ENCODE measurements around the gene POU6F1. TPM values are rescaled to one million over a fixed set of nuclear protein-coding genes. Genes with fewer than 3 reads are reported as not detected.

The POU6F1 gene
- total RNA-seq, 1 donor from 2014 or later, result 5.5 TPM

GRCh38 chr12:51202718-51203117 lies 15.1 kb downstream of the POU6F1 start:
- Mint-ChIP-seq H3K36me3 (ENCODE audit: low read depth) (no peaks in the 10 kb centered on the region), H3K9me3 (no peaks in the 10 kb centered on the region), H3K4me3 (ENCODE audit: low read depth) (no peak overlapping the region), H3K27ac (peak overlapping the region; percentile 39), H3K4me1 (ENCODE audit: low read depth) (peaks cover 7% of the 10 kb centered on the region), H3K27me3 (ENCODE audit: low read depth) (no peaks in the 10 kb centered on the region)
- intact Hi-C loops (cut with micrococcal nuclease), result no loop called here
- no peak for DNase-seq (ENCODE audit: low spot score)

GRCh38 chr12:51200806-51201205 lies 17.1 kb downstream of the POU6F1 start:
- no peaks in the 10 kb centered on the region for H3K9me3 Mint-ChIP-seq

DNA sequence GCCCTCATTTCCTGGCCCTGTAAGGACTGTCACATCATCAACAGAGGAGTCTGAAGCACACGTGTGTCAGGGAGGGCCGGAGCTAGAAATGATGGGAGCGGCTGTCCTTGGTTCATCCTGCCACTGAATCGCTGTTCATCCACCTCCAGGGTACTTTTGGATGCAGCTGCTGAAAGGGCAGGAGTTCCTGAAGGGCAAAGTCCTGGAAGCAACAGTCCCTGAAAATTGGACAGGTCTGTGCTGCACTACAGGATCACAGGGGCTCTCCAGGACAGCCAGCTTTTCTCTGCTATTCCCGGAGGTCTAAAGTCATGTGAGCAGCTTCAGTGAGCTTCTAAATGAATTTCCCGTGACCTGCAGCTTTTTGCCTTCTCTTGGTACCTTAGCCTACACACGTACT lies 17.7 kb downstream of the POU6F1 start:
- no peaks in the 10 kb centered on the region for H3K36me3 Mint-ChIP-seq (ENCODE audit: low read depth)
- H3K27me3 Mint-ChIP-seq (ENCODE audit: low read depth), result no peaks in the 10 kb centered on the region
- no peaks in the 10 kb centered on the region for H3K9me3 Mint-ChIP-seq
- H3K4me3 Mint-ChIP-seq (ENCODE audit: low read depth), result no peak overlapping the region
- DNase-seq (ENCODE audit: low spot score), result no peak
- intact Hi-C loops (cut with micrococcal nuclease), result no loop called here
- peaks cover 7% of the 10 kb centered on the region for H3K4me1 Mint-ChIP-seq (ENCODE audit: low read depth)
- H3K27ac Mint-ChIP-seq, result no peak overlapping the region

More at GRCh38 chr12:51200806-51201205, 17.1 kb downstream of the POU6F1 start:
- Mint-ChIP-seq H3K27me3 (ENCODE audit: low read depth) (no peaks in the 10 kb centered on the region), H3K27ac (no peak overlapping the region), H3K4me3 (ENCODE audit: low read depth) (no peak overlapping the region), H3K36me3 (ENCODE audit: low read depth) (no peaks in the 10 kb centered on the region), H3K4me1 (ENCODE audit: low read depth) (peaks cover 7% of the 10 kb centered on the region)
- intact Hi-C loops (cut with micrococcal nuclease), result no loop called here
- no peak for DNase-seq (ENCODE audit: low spot score)

DNA sequence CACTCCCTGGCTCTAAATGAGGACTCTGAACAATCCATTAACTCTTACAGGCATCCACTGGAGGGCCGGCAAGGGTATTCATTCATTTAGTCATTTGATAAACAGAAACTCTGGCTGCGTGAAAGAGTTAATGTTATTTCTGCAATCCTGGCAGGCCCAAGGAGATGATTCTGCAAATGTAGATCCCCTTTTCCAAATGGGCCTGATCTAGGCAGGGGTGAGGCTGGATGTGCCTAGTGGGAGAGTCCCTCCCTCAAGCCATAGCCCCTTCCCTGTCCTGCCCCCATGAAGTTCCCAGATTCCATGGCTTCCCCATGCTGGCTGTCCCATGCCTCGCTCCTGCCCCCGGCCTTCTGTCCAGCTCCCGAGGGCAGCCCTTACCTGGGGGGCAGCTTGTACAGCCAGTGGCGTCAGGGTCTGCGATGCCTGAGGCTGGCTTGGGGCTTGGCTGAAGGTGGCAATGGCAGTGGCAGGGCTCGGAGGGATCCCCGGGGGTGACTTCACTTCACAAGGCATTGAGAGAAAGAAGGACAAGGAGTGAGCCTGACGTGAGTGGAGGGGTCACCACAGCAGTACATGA lies 18.4 kb downstream of the POU6F1 start:
- DNase-seq (ENCODE audit: low spot score), result no peak
- no peak overlapping the region for H3K27ac Mint-ChIP-seq
- peaks cover 7% of the 10 kb centered on the region for H3K4me1 Mint-ChIP-seq (ENCODE audit: low read depth)
- H3K9me3 Mint-ChIP-seq, result no peaks in the 10 kb centered on the region
- H3K4me3 Mint-ChIP-seq (ENCODE audit: low read depth), result no peak overlapping the region
- no peaks in the 10 kb centered on the region for H3K27me3 Mint-ChIP-seq (ENCODE audit: low read depth)
- no peaks in the 10 kb centered on the region for H3K36me3 Mint-ChIP-seq (ENCODE audit: low read depth)
- intact Hi-C loops (cut with micrococcal nuclease), result no loop called here

DNA sequence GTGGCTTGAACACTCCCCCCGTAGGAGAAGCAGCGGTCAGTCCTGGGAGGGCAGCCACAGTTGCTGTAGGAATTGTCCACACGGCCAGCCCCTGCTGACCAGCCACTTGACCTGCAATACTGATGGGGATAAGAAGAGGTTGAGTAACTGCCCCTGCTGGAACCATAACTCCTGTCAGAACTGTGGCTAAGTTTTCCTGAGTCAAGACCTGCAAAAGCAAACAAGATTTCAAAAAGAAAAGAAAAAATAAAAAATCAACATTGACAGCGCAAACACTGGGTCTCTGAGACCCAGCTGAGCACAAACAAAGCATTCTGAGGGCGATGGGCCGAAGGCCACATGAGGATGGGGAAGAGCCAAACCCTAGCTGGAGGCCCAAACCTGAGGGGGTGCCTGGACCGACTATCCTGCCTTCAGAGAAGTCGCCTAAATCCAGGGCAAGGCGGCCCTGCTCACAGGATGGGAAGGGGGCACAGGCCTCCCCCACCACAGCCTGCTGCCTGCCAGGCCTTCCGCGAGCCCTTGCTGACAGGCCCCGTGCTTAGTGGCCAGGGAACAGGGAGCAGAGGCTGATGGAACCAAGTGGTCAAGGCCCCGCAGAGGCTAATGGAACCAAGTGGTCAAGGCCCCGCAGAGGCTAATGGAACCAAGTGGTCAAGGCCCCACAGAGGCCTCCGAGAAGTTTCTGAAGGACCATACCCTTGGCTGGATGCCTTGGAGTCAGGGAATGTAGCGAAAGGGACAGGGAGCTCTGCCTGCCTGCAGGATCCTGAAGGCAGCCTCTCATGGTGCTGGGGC lies 19.1 kb downstream of the POU6F1 start:
- H3K4me3 Mint-ChIP-seq (ENCODE audit: low read depth), result no peak overlapping the region
- peaks cover 7% of the 10 kb centered on the region for H3K4me1 Mint-ChIP-seq (ENCODE audit: low read depth)
- no peaks in the 10 kb centered on the region for H3K27me3 Mint-ChIP-seq (ENCODE audit: low read depth)
- intact Hi-C loops (cut with micrococcal nuclease), result no loop called here
- no peak for DNase-seq (ENCODE audit: low spot score)
- H3K36me3 Mint-ChIP-seq (ENCODE audit: low read depth), result no peaks in the 10 kb centered on the region
- H3K27ac Mint-ChIP-seq, result no peak overlapping the region
- no peaks in the 10 kb centered on the region for H3K9me3 Mint-ChIP-seq

DNA sequence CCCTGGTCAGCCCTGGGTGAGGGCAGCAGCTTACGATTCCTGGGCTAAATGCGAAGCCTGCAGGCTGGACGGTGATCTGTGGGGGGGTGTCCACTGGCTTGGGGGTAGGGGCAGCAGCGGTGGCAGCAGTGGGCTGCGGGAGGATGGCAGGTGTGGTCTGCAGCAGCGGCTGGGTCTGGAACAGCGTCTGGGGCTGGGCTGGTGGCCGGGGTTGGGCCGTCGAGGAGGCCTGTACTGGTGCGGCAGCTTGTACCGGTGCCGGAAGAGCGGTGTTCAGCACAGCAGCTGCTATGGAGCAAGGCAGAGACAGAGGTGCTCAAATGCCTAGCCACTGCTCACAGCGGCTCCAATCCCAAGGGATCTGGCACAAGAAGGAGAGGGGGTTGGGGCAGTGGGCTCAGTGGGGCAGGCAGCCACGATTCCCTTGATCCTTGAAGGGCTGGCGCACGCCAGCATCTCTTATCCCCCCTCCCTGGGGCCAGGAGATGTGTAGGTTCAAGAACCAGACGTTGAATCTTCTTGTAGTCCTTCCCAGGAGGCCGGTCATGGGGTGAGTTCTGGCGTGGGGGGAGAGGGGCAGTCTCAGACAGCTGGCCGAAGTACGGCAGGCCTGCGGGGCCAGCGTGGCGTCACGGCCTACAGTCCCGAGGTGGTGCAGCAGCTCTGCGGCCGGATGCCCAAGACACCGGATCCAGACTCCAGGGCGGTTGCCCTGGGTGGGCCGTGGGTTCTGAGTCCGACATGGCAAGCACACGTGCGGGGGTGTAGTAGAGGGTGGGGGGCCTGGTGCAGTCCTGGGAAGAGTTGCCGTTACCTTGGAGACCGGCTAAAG lies 19.9 kb downstream of the POU6F1 start:
- H3K4me1 Mint-ChIP-seq (ENCODE audit: low read depth), result peaks cover 2% of the 10 kb centered on the region
- intact Hi-C loops (cut with micrococcal nuclease), result no loop called here
- no peaks in the 10 kb centered on the region for H3K9me3 Mint-ChIP-seq
- no peak overlapping the region for H3K27ac Mint-ChIP-seq
- no peak for DNase-seq (ENCODE audit: low spot score)
- no peaks in the 10 kb centered on the region for H3K36me3 Mint-ChIP-seq (ENCODE audit: low read depth)
- H3K4me3 Mint-ChIP-seq (ENCODE audit: low read depth), result no peak overlapping the region
- H3K27me3 Mint-ChIP-seq (ENCODE audit: low read depth), result no peaks in the 10 kb centered on the region

- H3K27ac Mint-ChIP-seq, result no peak overlapping the region
- H3K4me1 Mint-ChIP-seq (ENCODE audit: low read depth), result no peaks in the 10 kb centered on the region
- H3K36me3 Mint-ChIP-seq (ENCODE audit: low read depth), result no peaks in the 10 kb centered on the region
- DNase-seq (ENCODE audit: low spot score), result no peak
- no peaks in the 10 kb centered on the region for H3K9me3 Mint-ChIP-seq
- no peak overlapping the region for H3K4me3 Mint-ChIP-seq (ENCODE audit: low read depth)
- no peaks in the 10 kb centered on the region for H3K27me3 Mint-ChIP-seq (ENCODE audit: low read depth)
- intact Hi-C loops (cut with micrococcal nuclease), result no loop called here
Measured at GRCh38 chr12:51196547-51196946, 21.3 kb downstream of the POU6F1 start.

DNA sequence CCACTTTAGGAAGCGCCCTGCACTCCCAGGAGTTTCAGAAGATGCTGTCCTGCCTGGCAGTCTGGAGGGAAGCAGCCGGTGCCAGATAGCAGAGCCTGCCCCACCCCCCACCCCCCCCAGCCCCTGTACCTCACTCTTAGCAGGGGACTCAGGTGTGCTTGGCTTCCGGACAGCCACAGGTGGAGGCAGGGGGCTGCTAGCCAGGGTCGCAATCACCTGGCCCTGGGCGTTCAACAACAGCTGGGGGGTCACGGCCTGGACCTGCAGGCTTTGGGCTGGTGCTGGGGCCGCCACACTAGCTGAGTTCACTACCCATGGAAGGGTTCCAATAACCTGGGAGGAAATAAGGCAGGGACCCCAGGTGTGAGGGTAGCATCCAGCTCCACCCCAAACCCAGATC lies 22.0 kb downstream of the POU6F1 start:
- Mint-ChIP-seq H3K4me3 (ENCODE audit: low read depth) (no peak overlapping the region), H3K27me3 (ENCODE audit: low read depth) (no peaks in the 10 kb centered on the region), H3K4me1 (ENCODE audit: low read depth) (no peaks in the 10 kb centered on the region), H3K27ac (no peak overlapping the region), H3K36me3 (ENCODE audit: low read depth) (no peaks in the 10 kb centered on the region), H3K9me3 (no peaks in the 10 kb centered on the region)
- intact Hi-C loops (cut with micrococcal nuclease), result no loop called here
- DNase-seq (ENCODE audit: low spot score), result no peak

- Mint-ChIP-seq H3K4me3 (ENCODE audit: low read depth) (no peak overlapping the region), H3K9me3 (no peaks in the 10 kb centered on the region), H3K27ac (no peak overlapping the region), H3K27me3 (ENCODE audit: low read depth) (no peaks in the 10 kb centered on the region), H3K36me3 (ENCODE audit: low read depth) (no peaks in the 10 kb centered on the region), H3K4me1 (ENCODE audit: low read depth) (no peaks in the 10 kb centered on the region)
- DNase-seq (ENCODE audit: low spot score), result no peak
- intact Hi-C loops (cut with micrococcal nuclease), result no loop called here
Measured at GRCh38 chr12:51192284-51192671, 25.6 kb downstream of the POU6F1 start.

- no peak for DNase-seq (ENCODE audit: low spot score)
- intact Hi-C loops (cut with micrococcal nuclease), result no loop called here
- no peaks in the 10 kb centered on the region for H3K36me3 Mint-ChIP-seq (ENCODE audit: low read depth)
- no peaks in the 10 kb centered on the region for H3K9me3 Mint-ChIP-seq
- no peak overlapping the region for H3K27ac Mint-ChIP-seq
- no peaks in the 10 kb centered on the region for H3K27me3 Mint-ChIP-seq (ENCODE audit: low read depth)
- H3K4me3 Mint-ChIP-seq (ENCODE audit: low read depth), result no peak overlapping the region
- no peaks in the 10 kb centered on the region for H3K4me1 Mint-ChIP-seq (ENCODE audit: low read depth)
Measured at GRCh38 chr12:51191516-51192283, 26.2 kb downstream of the POU6F1 start.

GRCh38 chr12:51190820-51191219 lies 27.0 kb downstream of the POU6F1 start:
- H3K27ac Mint-ChIP-seq, result no peak overlapping the region
- intact Hi-C loops (cut with micrococcal nuclease), result no loop called here
- no peaks in the 10 kb centered on the region for H3K36me3 Mint-ChIP-seq (ENCODE audit: low read depth)
- H3K27me3 Mint-ChIP-seq (ENCODE audit: low read depth), result no peaks in the 10 kb centered on the region
- H3K4me3 Mint-ChIP-seq (ENCODE audit: low read depth), result no peak overlapping the region
- H3K4me1 Mint-ChIP-seq (ENCODE audit: low read depth), result no peaks in the 10 kb centered on the region
- no peak for DNase-seq (ENCODE audit: low spot score)
- no peaks in the 10 kb centered on the region for H3K9me3 Mint-ChIP-seq

- Mint-ChIP-seq H3K27ac (no peak overlapping the region), H3K36me3 (ENCODE audit: low read depth) (no peaks in the 10 kb centered on the region), H3K27me3 (ENCODE audit: low read depth) (no peaks in the 10 kb centered on the region), H3K4me3 (ENCODE audit: low read depth) (no peak overlapping the region), H3K4me1 (ENCODE audit: low read depth) (no peaks in the 10 kb centered on the region), H3K9me3 (no peaks in the 10 kb centered on the region)
- intact Hi-C loops (cut with micrococcal nuclease), result no loop called here
- DNase-seq (ENCODE audit: low spot score), result no peak
Measured at GRCh38 chr12:51189790-51190355, 28.0 kb downstream of the POU6F1 start.

All from activated T-helper 2 cell treated with anti-CD3 and anti-CD28 coated beads, Interferon-gamma antibody, Interleukin-2, Interleukin-4, amounts not matched to agents 10 μg/mL and 5 μg/mL and 100 μg/mL, durations not matched to agents 14 hours and 24 hours and 36 hours (primary cell).